ENCODE measurements around the gene CR2.

CR2 gene

DNA sequence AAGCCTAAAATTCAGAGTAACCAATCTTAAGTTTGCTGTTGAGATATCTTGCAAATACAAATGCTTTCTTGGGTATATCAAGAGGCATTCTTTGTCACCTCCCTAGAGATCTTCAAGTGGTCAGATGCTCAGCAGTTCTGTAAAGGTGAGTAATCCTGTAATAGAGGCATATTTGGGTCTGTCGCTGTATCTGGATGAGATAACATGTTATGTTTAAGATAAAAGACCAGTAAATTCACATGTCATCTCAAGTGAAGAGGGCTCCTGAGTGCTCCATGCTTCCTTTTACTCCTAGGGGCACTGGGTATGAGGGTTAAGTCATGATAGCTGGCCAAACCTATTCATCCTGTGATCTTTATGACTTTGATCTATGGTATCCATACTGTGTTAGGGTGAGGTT lies 7.5 kb downstream of the CR2 start:
- no peak for ATAC-seq
- TF ChIP-seq ZFP30 (CRISPR knock-in tag; IDR thresholded peaks at IDR 0.05) (no peak), RARB (CRISPR knock-in tag; IDR thresholded peaks at IDR 0.05) (no peak), OSR1 (CRISPR knock-in tag; IDR thresholded peaks at IDR 0.05) (no peak), SNAI2 (CRISPR knock-in tag; IDR thresholded peaks at IDR 0.05) (no peak), ARNTL (CRISPR knock-in tag; IDR thresholded peaks at IDR 0.05; ENCODE audit: borderline replicate concordance, low read depth) (no peak), ZC3H10 (CRISPR knock-in tag; IDR thresholded peaks at IDR 0.05) (no peak), GLIS3 (CRISPR knock-in tag; IDR thresholded peaks at IDR 0.05) (no peak), ZNF565 (CRISPR knock-in tag; conservative IDR thresholded peaks at IDR 0.05; ENCODE audit: low read depth) (no peak), TOX (CRISPR knock-in tag; IDR thresholded peaks at IDR 0.05; ENCODE audit: borderline replicate concordance) (no peak), ZNF8 (CRISPR knock-in tag; IDR thresholded peaks at IDR 0.05) (no peak), ZNF70 (CRISPR knock-in tag; IDR thresholded peaks at IDR 0.05) (no peak), PPARA (CRISPR knock-in tag; IDR thresholded peaks at IDR 0.05; ENCODE audit: borderline replicate concordance) (no peak), CSDC2 (CRISPR knock-in tag; IDR thresholded peaks at IDR 0.05) (no peak), TCF4 (CRISPR knock-in tag; IDR thresholded peaks at IDR 0.05; ENCODE audit: borderline replicate concordance) (no peak)
- TF ChIP-seq, protein P1, sequence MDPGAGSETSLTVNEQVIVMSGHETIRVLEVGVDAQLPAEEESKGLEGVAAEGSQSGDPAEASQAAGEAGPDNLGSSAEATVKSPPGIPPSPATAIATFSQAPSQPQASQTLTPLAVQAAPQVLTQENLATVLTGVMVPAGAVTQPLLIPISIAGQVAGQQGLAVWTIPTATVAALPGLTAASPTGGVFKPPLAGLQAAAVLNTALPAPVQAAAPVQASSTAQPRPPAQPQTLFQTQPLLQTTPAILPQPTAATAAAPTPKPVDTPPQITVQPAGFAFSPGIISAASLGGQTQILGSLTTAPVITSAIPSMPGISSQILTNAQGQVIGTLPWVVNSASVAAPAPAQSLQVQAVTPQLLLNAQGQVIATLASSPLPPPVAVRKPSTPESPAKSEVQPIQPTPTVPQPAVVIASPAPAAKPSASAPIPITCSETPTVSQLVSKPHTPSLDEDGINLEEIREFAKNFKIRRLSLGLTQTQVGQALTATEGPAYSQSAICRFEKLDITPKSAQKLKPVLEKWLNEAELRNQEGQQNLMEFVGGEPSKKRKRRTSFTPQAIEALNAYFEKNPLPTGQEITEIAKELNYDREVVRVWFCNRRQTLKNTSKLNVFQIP (CRISPR knock-in tag; IDR thresholded peaks at IDR 0.05; ENCODE audit: borderline replicate concordance, low read depth), result no peak
- TF ChIP-seq, protein P2, sequence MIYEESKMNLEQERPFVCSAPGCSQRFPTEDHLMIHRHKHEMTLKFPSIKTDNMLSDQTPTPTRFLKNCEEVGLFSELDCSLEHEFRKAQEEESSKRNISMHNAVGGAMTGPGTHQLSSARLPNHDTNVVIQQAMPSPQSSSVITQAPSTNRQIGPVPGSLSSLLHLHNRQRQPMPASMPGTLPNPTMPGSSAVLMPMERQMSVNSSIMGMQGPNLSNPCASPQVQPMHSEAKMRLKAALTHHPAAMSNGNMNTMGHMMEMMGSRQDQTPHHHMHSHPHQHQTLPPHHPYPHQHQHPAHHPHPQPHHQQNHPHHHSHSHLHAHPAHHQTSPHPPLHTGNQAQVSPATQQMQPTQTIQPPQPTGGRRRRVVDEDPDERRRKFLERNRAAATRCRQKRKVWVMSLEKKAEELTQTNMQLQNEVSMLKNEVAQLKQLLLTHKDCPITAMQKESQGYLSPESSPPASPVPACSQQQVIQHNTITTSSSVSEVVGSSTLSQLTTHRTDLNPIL (CRISPR knock-in tag; IDR thresholded peaks at IDR 0.05; ENCODE audit: low read depth), result no peak
- TF ChIP-seq, protein P3, sequence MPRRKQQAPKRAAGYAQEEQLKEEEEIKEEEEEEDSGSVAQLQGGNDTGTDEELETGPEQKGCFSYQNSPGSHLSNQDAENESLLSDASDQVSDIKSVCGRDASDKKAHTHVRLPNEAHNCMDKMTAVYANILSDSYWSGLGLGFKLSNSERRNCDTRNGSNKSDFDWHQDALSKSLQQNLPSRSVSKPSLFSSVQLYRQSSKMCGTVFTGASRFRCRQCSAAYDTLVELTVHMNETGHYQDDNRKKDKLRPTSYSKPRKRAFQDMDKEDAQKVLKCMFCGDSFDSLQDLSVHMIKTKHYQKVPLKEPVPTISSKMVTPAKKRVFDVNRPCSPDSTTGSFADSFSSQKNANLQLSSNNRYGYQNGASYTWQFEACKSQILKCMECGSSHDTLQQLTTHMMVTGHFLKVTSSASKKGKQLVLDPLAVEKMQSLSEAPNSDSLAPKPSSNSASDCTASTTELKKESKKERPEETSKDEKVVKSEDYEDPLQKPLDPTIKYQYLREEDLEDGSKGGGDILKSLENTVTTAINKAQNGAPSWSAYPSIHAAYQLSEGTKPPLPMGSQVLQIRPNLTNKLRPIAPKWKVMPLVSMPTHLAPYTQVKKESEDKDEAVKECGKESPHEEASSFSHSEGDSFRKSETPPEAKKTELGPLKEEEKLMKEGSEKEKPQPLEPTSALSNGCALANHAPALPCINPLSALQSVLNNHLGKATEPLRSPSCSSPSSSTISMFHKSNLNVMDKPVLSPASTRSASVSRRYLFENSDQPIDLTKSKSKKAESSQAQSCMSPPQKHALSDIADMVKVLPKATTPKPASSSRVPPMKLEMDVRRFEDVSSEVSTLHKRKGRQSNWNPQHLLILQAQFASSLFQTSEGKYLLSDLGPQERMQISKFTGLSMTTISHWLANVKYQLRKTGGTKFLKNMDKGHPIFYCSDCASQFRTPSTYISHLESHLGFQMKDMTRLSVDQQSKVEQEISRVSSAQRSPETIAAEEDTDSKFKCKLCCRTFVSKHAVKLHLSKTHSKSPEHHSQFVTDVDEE (CRISPR knock-in tag; IDR thresholded peaks at IDR 0.05), result no peak
- TF ChIP-seq, protein P4, sequence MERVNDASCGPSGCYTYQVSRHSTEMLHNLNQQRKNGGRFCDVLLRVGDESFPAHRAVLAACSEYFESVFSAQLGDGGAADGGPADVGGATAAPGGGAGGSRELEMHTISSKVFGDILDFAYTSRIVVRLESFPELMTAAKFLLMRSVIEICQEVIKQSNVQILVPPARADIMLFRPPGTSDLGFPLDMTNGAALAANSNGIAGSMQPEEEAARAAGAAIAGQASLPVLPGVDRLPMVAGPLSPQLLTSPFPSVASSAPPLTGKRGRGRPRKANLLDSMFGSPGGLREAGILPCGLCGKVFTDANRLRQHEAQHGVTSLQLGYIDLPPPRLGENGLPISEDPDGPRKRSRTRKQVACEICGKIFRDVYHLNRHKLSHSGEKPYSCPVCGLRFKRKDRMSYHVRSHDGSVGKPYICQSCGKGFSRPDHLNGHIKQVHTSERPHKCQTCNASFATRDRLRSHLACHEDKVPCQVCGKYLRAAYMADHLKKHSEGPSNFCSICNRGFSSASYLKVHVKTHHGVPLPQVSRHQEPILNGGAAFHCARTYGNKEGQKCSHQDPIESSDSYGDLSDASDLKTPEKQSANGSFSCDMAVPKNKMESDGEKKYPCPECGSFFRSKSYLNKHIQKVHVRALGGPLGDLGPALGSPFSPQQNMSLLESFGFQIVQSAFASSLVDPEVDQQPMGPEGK (CRISPR knock-in tag; IDR thresholded peaks at IDR 0.05; ENCODE audit: borderline replicate concordance), result no peak

DNA sequence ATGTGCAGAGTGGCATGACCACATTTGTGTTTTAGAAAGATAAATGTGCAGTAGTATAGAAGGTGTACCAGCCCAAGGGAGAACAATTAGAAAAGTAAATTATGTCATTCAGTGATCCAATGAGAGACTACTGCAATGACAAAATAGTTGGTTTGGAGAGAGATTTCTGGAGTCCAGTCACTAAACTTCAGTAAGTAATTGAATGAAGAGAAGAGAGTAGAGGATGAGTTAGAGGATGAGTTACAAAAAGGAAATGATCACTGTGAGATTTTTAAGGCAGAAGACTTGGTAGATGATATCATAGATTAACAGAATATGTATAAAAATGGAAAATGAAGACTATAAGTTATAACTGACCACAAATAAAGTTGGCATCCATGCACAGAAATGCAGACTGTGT lies 8.4 kb downstream of the CR2 start:
- TF ChIP-seq OSR1 (CRISPR knock-in tag; IDR thresholded peaks at IDR 0.05) (no peak), ZNF8 (CRISPR knock-in tag; IDR thresholded peaks at IDR 0.05) (no peak), ZC3H10 (CRISPR knock-in tag; IDR thresholded peaks at IDR 0.05) (no peak), ISL1 (CRISPR knock-in tag; IDR thresholded peaks at IDR 0.05) (no peak), ESRRG (CRISPR knock-in tag; IDR thresholded peaks at IDR 0.05) (no peak)
- TF ChIP-seq, protein P5, sequence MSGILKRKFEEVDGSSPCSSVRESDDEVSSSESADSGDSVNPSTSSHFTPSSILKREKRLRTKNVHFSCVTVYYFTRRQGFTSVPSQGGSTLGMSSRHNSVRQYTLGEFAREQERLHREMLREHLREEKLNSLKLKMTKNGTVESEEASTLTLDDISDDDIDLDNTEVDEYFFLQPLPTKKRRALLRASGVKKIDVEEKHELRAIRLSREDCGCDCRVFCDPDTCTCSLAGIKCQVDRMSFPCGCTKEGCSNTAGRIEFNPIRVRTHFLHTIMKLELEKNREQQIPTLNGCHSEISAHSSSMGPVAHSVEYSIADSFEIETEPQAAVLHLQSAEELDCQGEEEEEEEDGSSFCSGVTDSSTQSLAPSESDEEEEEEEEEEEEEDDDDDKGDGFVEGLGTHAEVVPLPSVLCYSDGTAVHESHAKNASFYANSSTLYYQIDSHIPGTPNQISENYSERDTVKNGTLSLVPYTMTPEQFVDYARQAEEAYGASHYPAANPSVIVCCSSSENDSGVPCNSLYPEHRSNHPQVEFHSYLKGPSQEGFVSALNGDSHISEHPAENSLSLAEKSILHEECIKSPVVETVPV (CRISPR knock-in tag; IDR thresholded peaks at IDR 0.05), result no peak
- TF ChIP-seq, protein P2 (CRISPR knock-in tag; IDR thresholded peaks at IDR 0.05; ENCODE audit: low read depth), result no peak
- no peak for ATAC-seq
